ENCODE results near the gene SSBP1.
"Not testable (repeated sequence)": the region's sequence is repeated elsewhere in the genome, so short reads cannot be mapped to it uniquely, and the experiment has no call there.

The SSBP1 gene

DNA sequence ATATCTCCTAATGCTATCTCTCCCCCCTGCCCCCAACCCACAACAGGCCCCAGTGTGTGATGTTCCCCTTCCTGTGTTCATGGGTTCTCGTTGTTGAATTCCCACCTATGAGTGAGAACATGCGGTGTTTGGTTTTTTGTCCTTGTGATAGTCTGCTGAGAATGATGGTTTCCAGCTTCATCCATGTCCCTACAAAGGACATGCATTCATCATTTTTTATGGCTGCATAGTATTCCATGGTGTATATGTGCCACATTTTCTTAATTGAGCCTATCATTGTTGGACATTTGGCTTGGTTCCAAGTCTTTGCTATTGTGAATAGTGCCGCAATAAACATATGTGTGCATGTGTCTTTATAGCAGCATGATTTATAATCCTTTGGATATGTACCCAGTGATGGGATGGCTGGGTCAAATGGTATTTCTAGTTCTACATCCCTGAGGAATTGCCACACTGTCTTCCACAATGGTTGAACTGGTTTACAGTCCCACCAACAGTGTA lies 32.0 kb downstream of the SSBP1 start:
- not testable (repeated sequence) for DNase-seq (ENCODE audit: low spot score)

DNA sequence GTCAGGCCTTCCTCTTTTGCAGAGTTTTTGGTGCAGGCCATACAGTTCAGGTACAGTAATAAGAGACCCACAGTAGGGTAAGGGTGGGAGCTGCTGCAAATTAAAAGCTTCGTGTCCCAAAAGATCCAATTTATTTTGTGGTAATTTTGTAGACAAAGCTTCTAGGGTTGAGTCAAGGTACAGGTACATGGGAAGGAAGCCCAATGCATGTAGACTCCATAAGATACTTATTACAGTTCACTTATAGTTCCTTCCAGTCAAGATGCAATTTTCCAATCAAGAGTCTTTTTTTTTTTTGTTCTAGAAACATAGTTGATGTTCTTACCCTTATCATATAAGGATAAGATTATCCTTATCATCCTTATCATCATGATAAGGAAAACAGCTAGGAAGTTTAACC lies 38.2 kb downstream of the SSBP1 start, which contains the start of gene TAS2R4:
TAS2R4 (plus strand) TSS at position 301 of the 400 bp plus-strand sequence. CDS start 1,815 bp downstream, outside the sequence.
- no peak for DNase-seq (ENCODE audit: low spot score)

DNA sequence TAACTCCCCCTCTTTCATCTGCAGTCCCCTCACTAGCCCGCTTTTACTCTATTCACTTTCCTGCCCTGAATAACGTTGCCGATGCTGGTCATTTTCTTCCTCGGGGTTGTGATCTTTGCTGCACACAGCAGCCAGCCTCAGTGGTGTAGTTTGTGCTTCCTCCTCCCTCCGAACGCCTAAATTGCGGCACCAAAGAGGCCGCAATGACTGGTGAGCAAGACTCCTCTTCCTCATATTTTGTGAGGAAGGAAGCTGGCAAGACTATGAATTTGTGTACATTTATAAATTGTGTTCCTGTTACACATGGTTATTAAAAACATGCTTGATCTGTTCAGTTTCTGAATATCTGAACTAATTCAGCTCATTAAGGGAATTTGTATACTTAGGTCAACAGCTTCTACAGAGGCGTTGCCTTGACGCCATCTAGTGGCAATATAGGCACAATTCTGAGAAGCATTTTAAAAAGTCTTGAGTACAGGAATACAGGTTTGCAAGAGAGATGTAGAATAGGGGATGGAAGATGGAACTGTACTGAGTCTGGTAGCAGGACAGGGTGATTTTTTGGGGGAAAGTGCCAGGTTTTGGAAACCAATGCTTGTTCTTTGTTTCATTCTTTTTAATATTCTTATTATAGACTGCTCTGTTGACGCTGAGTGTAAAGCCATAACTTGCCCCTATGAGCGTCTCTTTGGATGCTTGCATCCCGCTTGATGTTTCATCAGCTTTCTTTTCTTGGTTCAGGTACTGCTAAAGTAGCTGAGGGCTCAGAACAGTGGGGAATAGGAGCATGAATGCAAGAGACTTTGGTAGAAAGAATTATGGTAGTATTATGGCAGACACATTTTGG lies 47.8 kb downstream of the SSBP1 start:
- DNase-seq (ENCODE audit: low spot score): peak; percentile 71

DNA sequence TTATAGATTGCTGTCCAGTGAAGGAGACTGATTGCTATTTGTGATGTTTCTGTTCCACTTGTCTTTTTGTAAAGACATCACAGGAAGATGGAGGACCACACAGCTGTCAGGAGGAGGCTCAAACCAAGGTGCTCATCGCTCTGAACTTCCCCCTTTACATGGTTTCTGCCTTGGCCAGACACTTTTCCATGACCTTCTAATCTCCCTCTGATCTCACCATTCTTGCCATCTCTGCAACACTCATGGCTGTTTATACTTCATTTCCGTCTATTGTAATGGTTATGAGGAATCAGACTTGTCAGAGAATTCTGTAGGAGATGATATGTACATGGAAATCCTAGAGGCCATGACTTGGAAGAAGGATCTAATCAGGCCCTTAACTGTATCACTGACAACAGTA lies 50.1 kb downstream of the SSBP1 start:
- no peak for DNase-seq (ENCODE audit: low spot score)

DNA sequence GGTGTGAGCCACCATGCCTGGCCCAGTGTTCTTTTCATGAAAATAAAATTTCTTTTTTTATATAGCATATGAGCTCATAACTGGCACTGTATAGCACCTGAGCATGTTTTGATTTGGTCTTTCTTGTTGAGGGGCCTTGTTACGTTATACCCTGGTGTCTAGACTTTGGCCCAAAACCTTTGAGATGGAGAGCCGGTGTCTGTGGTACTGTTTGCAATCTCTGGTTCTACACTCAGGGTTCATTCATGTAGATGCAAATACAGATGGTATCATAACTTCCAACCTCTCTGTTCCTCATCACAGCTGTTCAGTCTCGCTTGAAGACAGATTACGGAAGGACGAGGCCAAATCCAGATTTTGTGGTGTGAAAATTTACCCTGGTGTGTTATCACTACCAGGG lies 51.8 kb downstream of the SSBP1 start, which contains the start of gene TAS2R5:
TAS2R5 (plus strand) TSS at position 301 of the 400 bp plus-strand sequence. CDS start 145 bp downstream, outside the sequence.
- DNase-seq (ENCODE audit: low spot score): no peak

DNA sequence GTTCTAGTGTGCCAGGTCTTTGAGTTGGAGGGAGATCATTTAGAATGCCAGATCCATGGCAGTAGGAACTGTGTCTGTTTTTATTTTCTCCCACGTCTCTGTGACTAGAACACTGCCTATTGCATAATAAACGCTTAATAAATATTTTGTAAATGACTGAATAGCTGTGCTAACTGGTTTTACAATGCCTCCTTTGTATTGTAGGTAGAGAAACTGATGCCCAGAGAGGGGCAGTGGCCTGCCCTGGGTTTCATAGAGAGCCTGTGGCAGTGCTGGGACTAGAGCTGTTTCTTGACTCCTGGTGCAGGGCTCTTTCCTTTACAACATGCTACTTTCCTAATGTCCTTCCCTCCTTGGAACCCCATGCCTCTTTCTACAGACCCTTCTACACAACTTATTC lies 54.4 kb downstream of the SSBP1 start:
- no peak for DNase-seq (ENCODE audit: low spot score)

Data from LoVo (cell line).